IMR-90 (cell line): ENCODE measurements around the gene ZFYVE21. TPM values are rescaled to one million over a fixed set of nuclear protein-coding genes. Genes with fewer than 3 reads are reported as not detected.

Experiments used
- ATAC-seq: fragments of 200-7000 bp; cut with Tn5 transposase; 2 replicates; pipeline ENCODE4 v1.9.1; 2020; ENCODE audit warnings: low read depth, mild to moderate bottlenecking, moderate library complexity
- BruUV-seq: library from RNA; stranded (reverse); fragments of 400-500 nt; replicated peaks from 2 replicates; lab custom pipeline; 2021; lab: Mats Ljungman, UMichigan
- CTCF ChIA-PET: fragments of 300-600 bp; formaldehyde crosslinking; extraction: SDS; loops from one replicate; lab custom pipeline; 2021; ENCODE audit warnings: antibody characterized with exemption; lab: Yijun Ruan, JAX
- POLR2A ChIA-PET: fragments of 300-600 bp; sonication (Branson Sonifier 250); formaldehyde crosslinking; loops from one replicate; lab custom pipeline; 2022; ENCODE audit warnings: antibody characterized with exemption; ENCODE audit not compliant: unreplicated experiment; lab: Charles Lee
- DNase-seq: peaks from one replicate; pipeline ENCODE4 v3.0.0; 2013
- H2AFZ ChIP-seq: replicated peaks from 2 replicates; pipeline ENCODE3; 2013; ENCODE audit warnings: low read length, mild to moderate bottlenecking; ENCODE audit not compliant: poor library complexity
- H2AK5ac ChIP-seq: 2 replicates; pipeline ENCODE4 v1.6.1; 2013; ENCODE audit warnings: low read depth, low read length, inconsistent platforms
- H2AK9ac ChIP-seq: replicated peaks from 2 replicates; pipeline ENCODE3; 2013; ENCODE audit warnings: mild to moderate bottlenecking, low read depth, low read length, moderate library complexity; ENCODE audit not compliant: poor library complexity
- H2BK120ac ChIP-seq: 2 replicates; pipeline ENCODE4 v1.6.1; 2013; ENCODE audit warnings: low read depth, low read length, inconsistent platforms
- H2BK15ac ChIP-seq: 3 replicates; pipeline ENCODE4 v1.6.1; 2013; ENCODE audit warnings: low read depth, low read length, inconsistent platforms
- H2BK20ac ChIP-seq: 2 replicates; pipeline ENCODE4 v1.6.1; 2013; ENCODE audit warnings: low read depth, mild to moderate bottlenecking, inconsistent platforms, low read length, moderate library complexity
- H2BK5ac ChIP-seq: 2 replicates; pipeline ENCODE4 v1.6.1; 2013; ENCODE audit warnings: mild to moderate bottlenecking, low read depth, low read length, inconsistent platforms; ENCODE audit not compliant: poor library complexity, severe bottlenecking
- H3K14ac ChIP-seq: replicated peaks from 2 replicates; pipeline ENCODE4 v1.6.1; 2013; ENCODE audit warnings: low read depth, low read length, inconsistent platforms
- H3K18ac ChIP-seq: 2 replicates; pipeline ENCODE4 v1.6.1; 2013; ENCODE audit warnings: low read depth, low read length, control low read depth
- H3K23ac ChIP-seq: 2 replicates; pipeline ENCODE4 v1.6.1; 2013; ENCODE audit warnings: low read depth, low read length, inconsistent platforms
- H3K27ac ChIP-seq: 2 replicates; pipeline ENCODE4 v1.5.1; 2013; ENCODE audit warnings: mild to moderate bottlenecking, control low read depth, low read length; ENCODE audit not compliant: insufficient read depth
- H3K27me3 ChIP-seq: 2 replicates; pipeline ENCODE4 v1.6.1; 2013; ENCODE audit warnings: low read length; ENCODE audit not compliant: control insufficient read depth, insufficient read depth
- H3K36me3 ChIP-seq: 2 replicates; pipeline ENCODE4 v1.6.1; 2013; ENCODE audit warnings: low read length, mixed read lengths; ENCODE audit not compliant: control insufficient read depth, insufficient read depth
- H3K4ac ChIP-seq: 2 replicates; pipeline ENCODE4 v1.6.1; 2013; ENCODE audit warnings: low read depth, low read length, inconsistent platforms
- H3K4me1 ChIP-seq: 2 replicates; pipeline ENCODE4 v1.6.1; 2013; ENCODE audit warnings: low read length, mixed read lengths; ENCODE audit not compliant: control insufficient read depth, insufficient read depth
- H3K4me2 ChIP-seq: 2 replicates; pipeline ENCODE4 v1.6.1; 2013; ENCODE audit warnings: low read depth, mild to moderate bottlenecking, control low read depth, low read length, moderate library complexity
- H3K4me3 ChIP-seq: 2 replicates; pipeline ENCODE4 v1.5.1; 2013; ENCODE audit warnings: low read depth, mild to moderate bottlenecking, control low read depth, low read length, moderate library complexity; ENCODE audit not compliant: insufficient read depth
- H3K56ac ChIP-seq: 2 replicates; pipeline ENCODE4 v1.6.1; 2013; ENCODE audit warnings: low read length, inconsistent platforms; ENCODE audit not compliant: insufficient read depth; ENCODE audit errors: extremely low read depth
- H3K79me1 ChIP-seq, 2 experiments: 2 replicates each; pipeline ENCODE4 v1.6.1; 2013; ENCODE audit warnings: low read length in 2 of 2, inconsistent platforms in 1 of 2, low read depth in 1 of 2
- H3K9ac ChIP-seq: 2 replicates; pipeline ENCODE4 v1.6.1; 2013; ENCODE audit warnings: low read depth, low read length, control low read depth
- H3K9me1 ChIP-seq: 2 replicates; pipeline ENCODE4 v1.6.1; 2013; ENCODE audit warnings: low read length, inconsistent platforms; ENCODE audit not compliant: insufficient read depth
- H3K9me3 ChIP-seq: 2 replicates; pipeline ENCODE4 v1.6.1; 2013; ENCODE audit warnings: low read length; ENCODE audit not compliant: control insufficient read depth, insufficient read depth
- H4K20me1 ChIP-seq: 2 replicates; pipeline ENCODE4 v1.6.1; 2013; ENCODE audit warnings: low read length, inconsistent platforms; ENCODE audit not compliant: insufficient read depth
- H4K5ac ChIP-seq: 2 replicates; pipeline ENCODE4 v1.6.1; 2013; ENCODE audit warnings: mild to moderate bottlenecking, low read depth, low read length, control low read depth
- H4K8ac ChIP-seq, 2 experiments: 2 replicates each; pipeline ENCODE4 v1.6.1; 2013; ENCODE audit warnings: low read depth in 2 of 2, low read length in 2 of 2, control low read depth in 1 of 2, inconsistent platforms in 1 of 2
- H4K91ac ChIP-seq: 2 replicates; pipeline ENCODE4 v1.6.1; 2013; ENCODE audit warnings: low read depth, low read length, inconsistent platforms; ENCODE audit not compliant: insufficient read depth
- BHLHE40 ChIP-seq: fragments of 150-350 bp; IDR thresholded peaks from 2 replicates; pipeline ENCODE4 v1.6.1; 2016; ENCODE audit warnings: mild to moderate bottlenecking, low read depth, low read length
- CEBPB ChIP-seq: IDR thresholded peaks from 2 replicates; pipeline ENCODE4 v1.6.1; 2012; ENCODE audit warnings: low read depth, low read length, improper control_type of control experiment
- CHD1 ChIP-seq: IDR thresholded peaks from 2 replicates; pipeline ENCODE4 v1.6.1; 2012; ENCODE audit warnings: low read depth, low read length, improper control_type of control experiment
- CTCF ChIP-seq: conservative IDR thresholded peaks from 2 replicates; pipeline ENCODE4 v1.5.1; 2012; ENCODE audit warnings: mild to moderate bottlenecking, low read depth, low read length, improper control_type of control experiment
- FOS ChIP-seq: fragments of 150-350 bp; IDR thresholded peaks from 2 replicates; pipeline ENCODE4 v1.6.1; 2016; ENCODE audit warnings: low read depth, low read length
- MAFK ChIP-seq: IDR thresholded peaks from 2 replicates; pipeline ENCODE4 v1.6.1; 2012; ENCODE audit warnings: low read depth, low read length, improper control_type of control experiment
- MAZ ChIP-seq: IDR thresholded peaks from 2 replicates; pipeline ENCODE4 v1.6.1; 2012; ENCODE audit warnings: low read depth, mild to moderate bottlenecking, low read length, improper control_type of control experiment, moderate library complexity, borderline replicate concordance
- MXI1 ChIP-seq: IDR thresholded peaks from 2 replicates; pipeline ENCODE4 v1.6.1; 2012; ENCODE audit warnings: low read depth, mild to moderate bottlenecking, low read length, moderate library complexity, borderline replicate concordance
- NFE2L2 ChIP-seq: fragments of 150-350 bp; IDR thresholded peaks from 2 replicates; pipeline ENCODE4 v1.6.1; 2016; ENCODE audit warnings: low read depth, mild to moderate bottlenecking, low read length
- RAD21 ChIP-seq: IDR thresholded peaks from 2 replicates; pipeline ENCODE4 v1.6.1; 2012; ENCODE audit warnings: low read length, improper control_type of control experiment
- RCOR1 ChIP-seq: IDR thresholded peaks from 2 replicates; pipeline ENCODE4 v1.6.1; 2012; ENCODE audit warnings: mild to moderate bottlenecking, low read length, improper control_type of control experiment; ENCODE audit not compliant: insufficient replicate concordance
- RFX5 ChIP-seq: IDR thresholded peaks from 2 replicates; pipeline ENCODE4 v1.8.0; 2012; ENCODE audit warnings: low read depth, mild to moderate bottlenecking, low read length, moderate library complexity
- SMC3 ChIP-seq: fragments of 150-350 bp; IDR thresholded peaks from 2 replicates; pipeline ENCODE4 v1.6.1; 2016; ENCODE audit warnings: low read depth, mild to moderate bottlenecking, antibody characterized with exemption, low read length, moderate library complexity
- WGBS, 2 experiments: methylation state at CpG; one replicate each; pipeline versions ENCODE4 v1.1.5 to v1.1.7; 2013; ENCODE audit warnings: missing lambda C conversion rate in 2 of 2; ENCODE audit not compliant: insufficient read length in 1 of 2; ENCODE audit errors: extremely low coverage in 2 of 2; 5-methylcytosine and 5-hydroxymethylcytosine counted together
- dilution Hi-C: fragments of 300-500 bp; cut with HindIII; formaldehyde crosslinking; loops from one replicate; pipeline ENCODE4 v1.14.3; 2018; ENCODE audit warnings: low sequenced_read_pairs; ENCODE audit not compliant: unreplicated experiment
- in situ Hi-C: fragments of 300-500 bp; cut with MboI; formaldehyde crosslinking; loops from 3 replicates; pipeline ENCODE4 v1.14.3; 2019; ENCODE audit warnings: low sequenced_read_pairs, inconsistent platforms, mixed read lengths
- intact Hi-C: fragments of 100-400 bp; cut with micrococcal nuclease; formaldehyde crosslinking; loops from 2 replicates; pipeline ENCODE4 v1.10.0; 2022
- polyA plus RNA-seq, 3 experiments: library from polyadenylated mRNA; depleted of rRNA; stranded (reverse); fragments of >200 nt; gene quantifications; 2 replicates each; pipeline ENCODE4 v1.2.3, GENCODE V29; 2012; ENCODE audit warnings: low replicate concordance in 1 of 3
- total RNA-seq: library from RNA; depleted of rRNA; stranded (reverse); fragments of >200 nt; gene quantifications from 2 replicates; pipeline ENCODE4 v1.2.3, GENCODE V29; 2012
- TF ChIP-seq, protein P1 (sequence below): fragments of 150-350 bp; IDR thresholded peaks from 2 replicates; pipeline ENCODE4 v1.6.1; 2016; ENCODE audit warnings: low read depth, mild to moderate bottlenecking, low read length, moderate library complexity, borderline replicate concordance
- TF ChIP-seq, protein P2 (sequence below): fragments of 150-350 bp; IDR thresholded peaks from 2 replicates; pipeline ENCODE4 v1.6.1; 2017; ENCODE audit warnings: mild to moderate bottlenecking, antibody characterized with exemption, low read length, low read depth

ZFYVE21 gene
- total and polyA plus RNA-seq, 2 of the 4 experiments (the other 2 are of a cell fraction) = 41.2 to 89.2 TPM

DNA sequence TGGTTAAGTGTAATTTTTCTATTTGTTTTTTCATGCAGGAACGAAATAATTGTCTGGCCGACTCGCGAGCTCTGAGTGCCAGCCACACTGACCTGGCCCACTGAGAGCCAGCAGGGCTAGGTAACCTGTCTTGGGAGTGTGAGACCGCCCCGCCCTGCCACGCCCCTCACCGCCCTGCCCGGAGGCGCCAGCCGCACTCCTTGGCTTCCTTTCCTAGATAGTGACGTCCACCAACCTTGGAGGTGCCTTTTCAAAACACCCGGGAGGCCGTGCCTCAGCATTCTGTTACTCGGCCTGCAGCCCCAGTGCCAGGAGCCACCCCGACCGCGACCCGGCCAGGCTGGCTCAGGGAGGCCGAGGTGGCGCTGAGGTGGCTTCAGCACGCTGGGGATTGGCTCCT, 22.1 kb upstream of the ZFYVE21 start:
- 96% methylated on average over 16 of the region's 22 CpGs; no CpG with 5 or more reads in 1 of the 2 experiments for WGBS, 2 experiments
- intact Hi-C loops (no loop called here), dilution Hi-C loops (no loop called here), in situ Hi-C loops (no loop called here)
- no peak overlapping the region for H3K4ac ChIP-seq
- H3K79me1 ChIP-seq = peaks cover 29 to 75% of the 10 kb centered on the region in 2 experiments
- H3K56ac ChIP-seq = no peak overlapping the region
- H3K9ac ChIP-seq = no peak overlapping the region
- no peak overlapping the region for H2AK5ac ChIP-seq
- H2BK15ac ChIP-seq = no peak overlapping the region
- H3K14ac ChIP-seq = no peak overlapping the region
- CTCF ChIA-PET = interaction anchor here (1.1 kb wide), 1 partner anchor 117 kb away, joined by 3 read pairs; no protein-coding TSS in a partner anchor
- no TSS peak for BruUV-seq
- no peak overlapping the region for H4K91ac ChIP-seq
- no peak overlapping the region for H3K4me2 ChIP-seq
- H3K4me1 ChIP-seq = peaks cover 15% of the 10 kb centered on the region
- H2AFZ ChIP-seq = no peak overlapping the region
- no peak overlapping the region for H3K23ac ChIP-seq
- no peaks in the 10 kb centered on the region for H3K27me3 ChIP-seq
- H4K20me1 ChIP-seq = peaks cover 63% of the 10 kb centered on the region
- no peak overlapping the region for H2AK9ac ChIP-seq
- ATAC-seq = no peak
- H3K36me3 ChIP-seq = peaks cover 43% of the 10 kb centered on the region
- H2BK120ac ChIP-seq = no peak overlapping the region
- no peak overlapping the region for H2BK20ac ChIP-seq
- no peak overlapping the region for H3K18ac ChIP-seq
- H3K9me1 ChIP-seq = peaks cover 4% of the 10 kb centered on the region; the same call in 1 of the 2 replicates
- H2BK5ac ChIP-seq = no peak overlapping the region
- H3K4me3 ChIP-seq = no peak overlapping the region
- no peaks in the 10 kb centered on the region for H3K9me3 ChIP-seq
- POLR2A ChIA-PET = no interaction called here
- H4K5ac ChIP-seq = no peak overlapping the region
- no peak for TF ChIP-seq RFX5
- no peak for TF ChIP-seq FOS
- TF ChIP-seq SMC3 = no peak
- no peak for TF ChIP-seq RAD21
- TF ChIP-seq, protein P1, sequence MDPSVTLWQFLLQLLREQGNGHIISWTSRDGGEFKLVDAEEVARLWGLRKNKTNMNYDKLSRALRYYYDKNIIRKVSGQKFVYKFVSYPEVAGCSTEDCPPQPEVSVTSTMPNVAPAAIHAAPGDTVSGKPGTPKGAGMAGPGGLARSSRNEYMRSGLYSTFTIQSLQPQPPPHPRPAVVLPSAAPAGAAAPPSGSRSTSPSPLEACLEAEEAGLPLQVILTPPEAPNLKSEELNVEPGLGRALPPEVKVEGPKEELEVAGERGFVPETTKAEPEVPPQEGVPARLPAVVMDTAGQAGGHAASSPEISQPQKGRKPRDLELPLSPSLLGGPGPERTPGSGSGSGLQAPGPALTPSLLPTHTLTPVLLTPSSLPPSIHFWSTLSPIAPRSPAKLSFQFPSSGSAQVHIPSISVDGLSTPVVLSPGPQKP = no peak
- no peak for TF ChIP-seq MAFK
- no peak for TF ChIP-seq CHD1
- no peak for TF ChIP-seq BHLHE40
- no peak for TF ChIP-seq CTCF
- TF ChIP-seq MXI1 = no peak
- TF ChIP-seq CEBPB = no peak
- TF ChIP-seq MAZ = no peak
- no peak for TF ChIP-seq NFE2L2
- TF ChIP-seq, protein P2, sequence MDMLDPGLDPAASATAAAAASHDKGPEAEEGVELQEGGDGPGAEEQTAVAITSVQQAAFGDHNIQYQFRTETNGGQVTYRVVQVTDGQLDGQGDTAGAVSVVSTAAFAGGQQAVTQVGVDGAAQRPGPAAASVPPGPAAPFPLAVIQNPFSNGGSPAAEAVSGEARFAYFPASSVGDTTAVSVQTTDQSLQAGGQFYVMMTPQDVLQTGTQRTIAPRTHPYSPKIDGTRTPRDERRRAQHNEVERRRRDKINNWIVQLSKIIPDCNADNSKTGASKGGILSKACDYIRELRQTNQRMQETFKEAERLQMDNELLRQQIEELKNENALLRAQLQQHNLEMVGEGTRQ = no peak
- TF ChIP-seq RCOR1 = no peak
- no peak for DNase-seq
- H4K8ac ChIP-seq = no peak overlapping the region
- no peak overlapping the region for H3K27ac ChIP-seq
